ENCODE results near the gene RHBG.

The RHBG gene

GRCh38 chr1:156428746-156429288 is 59.8 kb downstream of the RHBG start:
- DNase-seq: no peak

GRCh38 chr1:156429313-156430060 is 60.5 kb downstream of the RHBG start:
- DNase-seq: no peak

- DNase-seq: no peak
Measured at GRCh38 chr1:156430303-156430702, 61.3 kb downstream of the RHBG start.

GRCh38 chr1:156430866-156431265 is 61.9 kb downstream of the RHBG start:
- DNase-seq: no peak

GRCh38 chr1:156431366-156431765 is 62.4 kb downstream of the RHBG start:
- DNase-seq: no peak

GRCh38 chr1:156431769-156432668 is 63.0 kb downstream of the RHBG start:
- no peak for DNase-seq

- no peak for DNase-seq
Measured at GRCh38 chr1:156432669-156433018, 63.6 kb downstream of the RHBG start.

GRCh38 chr1:156433032-156433431 is 64.0 kb downstream of the RHBG start:
- no peak for DNase-seq

- no peak for DNase-seq
Measured at GRCh38 chr1:156433602-156434001, 64.6 kb downstream of the RHBG start.
